Activated T-helper 1 cell treated with anti-CD3 and anti-CD28 coated beads, Interleukin-12 subunit alpha, Interleukin-12 subunit beta, Interleukin-2, Interleukin-4 antibody, amounts not matched to agents 30 ng/mL and 10 ng/mL and 1 ng/mL, durations not matched to agents 14 hours and 24 hours and 36 hours (primary cell): Measurements from ENCODE around the gene ONECUT2. TPM values are rescaled to one million over a fixed set of nuclear protein-coding genes. Genes with fewer than 3 reads are reported as not detected.
A peak's percentile ranks its signal among the peaks of the same experiment; 100 is the strongest.

Experiments used
- DNase-seq: peaks from one replicate; pipeline ENCODE4 v3.0.0; 2021; ENCODE audit warnings: low spot score
- H3K27ac Mint-ChIP-seq: one replicate; pipeline ENCODE4 v1.8.0; 2021; ENCODE audit warnings: mild to moderate bottlenecking, mixed read lengths
- H3K27me3 Mint-ChIP-seq: one replicate; pipeline ENCODE4 v1.8.0; 2022; ENCODE audit warnings: mild to moderate bottlenecking, moderate library complexity, mixed read lengths; ENCODE audit not compliant: insufficient read depth
- H3K36me3 Mint-ChIP-seq: one replicate; pipeline ENCODE4 v1.8.0; 2021; ENCODE audit warnings: low read depth, mixed read lengths
- H3K4me1 Mint-ChIP-seq: one replicate; pipeline ENCODE4 v1.8.0; 2021; ENCODE audit warnings: low read depth, mixed read lengths
- H3K4me3 Mint-ChIP-seq: one replicate; pipeline ENCODE4 v1.8.0; 2021; ENCODE audit warnings: mild to moderate bottlenecking, moderate library complexity, mixed read lengths
- H3K9me3 Mint-ChIP-seq: one replicate; pipeline ENCODE4 v1.8.0; 2021; ENCODE audit warnings: mixed read lengths
- intact Hi-C: fragments of 100-400 bp; cut with micrococcal nuclease; formaldehyde crosslinking; loops from one replicate; pipeline ENCODE4 v1.15.1; 2024
- total RNA-seq: library from RNA; stranded (reverse); gene quantifications from 2 replicates; pipeline ENCODE4 v1.2.3, GENCODE V29; 2022

The ONECUT2 gene
- total RNA-seq, 1 donor from 2014 or later: under 0.01 TPM

DNA sequence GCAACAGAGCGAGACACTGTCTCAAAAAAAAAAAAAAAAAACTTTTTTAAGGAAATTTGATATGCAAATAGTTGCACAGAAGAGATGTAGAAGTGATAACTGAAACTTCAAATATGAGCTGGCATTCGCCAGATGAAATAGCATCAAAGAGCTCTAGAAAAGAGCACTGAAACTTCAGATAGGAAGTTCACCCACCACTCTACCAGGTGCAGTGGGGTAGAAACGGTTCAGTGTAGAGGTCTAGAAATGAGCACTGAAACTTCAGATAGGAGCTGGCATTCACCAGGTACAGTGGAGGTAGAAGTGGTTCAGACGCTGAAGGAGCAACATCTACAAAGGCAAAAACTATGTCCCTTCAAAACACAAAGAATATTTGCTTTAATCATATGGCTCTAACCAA lies 9.0 kb upstream of the ONECUT2 start:
- no peak overlapping the region for H3K27ac Mint-ChIP-seq
- intact Hi-C loops: no loop called here
- peaks cover 8% of the 10 kb centered on the region for H3K9me3 Mint-ChIP-seq
- H3K4me1 Mint-ChIP-seq: no peaks in the 10 kb centered on the region
- peaks cover 49% of the 10 kb centered on the region for H3K27me3 Mint-ChIP-seq
- no peak overlapping the region for H3K4me3 Mint-ChIP-seq
- H3K36me3 Mint-ChIP-seq: no peaks in the 10 kb centered on the region
- no peak for DNase-seq

GRCh38 chr18:57427429-57428201 lies 7.6 kb upstream of the ONECUT2 start:
- Mint-ChIP-seq H3K27me3 (peaks cover 57% of the 10 kb centered on the region), H3K27ac (no peak overlapping the region), H3K9me3 (peaks cover 8% of the 10 kb centered on the region), H3K4me3 (no peak overlapping the region), H3K4me1 (no peaks in the 10 kb centered on the region), H3K36me3 (peaks cover 5% of the 10 kb centered on the region)
- intact Hi-C loops: loop anchor here (1.0 kb wide), 1 partner anchor 12 kb away; no protein-coding TSS in a partner anchor
- DNase-seq: no peak

DNA sequence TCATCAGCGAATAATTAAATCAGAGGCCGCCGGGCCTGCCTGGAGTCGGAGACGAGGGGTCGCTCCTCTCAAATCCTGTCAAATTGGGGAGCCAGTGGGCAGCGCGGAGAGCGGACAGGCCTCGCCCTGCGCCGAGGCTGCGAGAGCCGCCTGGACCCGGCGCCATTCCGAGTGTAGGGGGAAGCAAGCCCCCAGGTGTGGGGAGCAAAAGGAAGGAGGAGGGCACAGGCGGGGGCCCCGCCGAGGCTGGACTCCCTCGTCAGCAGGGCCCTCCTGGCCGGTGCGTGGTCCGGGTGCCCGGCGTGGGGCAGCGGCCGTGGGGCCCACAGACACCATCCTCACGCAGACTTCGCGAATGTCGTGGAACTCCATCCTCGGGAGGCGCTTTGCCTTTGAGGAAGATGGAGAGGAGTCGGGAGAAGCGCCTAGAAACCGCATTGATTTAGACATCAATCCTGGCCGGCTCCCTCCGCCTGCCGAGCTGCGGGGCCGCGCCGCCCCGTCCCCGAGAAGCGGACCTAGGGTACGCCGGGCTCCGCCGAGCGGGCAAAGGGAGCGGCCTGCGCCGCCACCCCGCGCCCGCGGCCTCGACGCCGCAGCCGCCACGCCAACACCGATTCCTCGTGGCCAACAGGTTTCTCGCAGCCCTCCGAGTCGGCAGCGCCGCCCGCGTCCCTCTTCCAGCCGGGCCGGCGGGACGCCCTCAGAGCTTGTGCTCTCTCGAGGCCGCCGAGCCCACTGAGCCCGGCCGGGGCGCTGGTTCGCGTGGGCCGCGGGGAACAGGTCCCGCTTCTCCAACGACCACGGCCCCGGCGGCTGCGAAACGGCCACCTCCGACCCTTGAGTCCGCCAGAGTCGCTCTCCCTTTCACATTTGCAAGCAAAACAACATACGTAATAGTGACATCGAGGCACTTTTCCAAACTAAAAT lies 6.7 kb upstream of the ONECUT2 start:
- Mint-ChIP-seq H3K36me3 (peaks cover 5% of the 10 kb centered on the region), H3K27me3 (peaks cover 62% of the 10 kb centered on the region), H3K9me3 (peaks cover 8% of the 10 kb centered on the region), H3K27ac (no peak overlapping the region), H3K4me3 (no peak overlapping the region), H3K4me1 (no peaks in the 10 kb centered on the region)
- intact Hi-C loops: no loop called here
- DNase-seq: no peak

DNA sequence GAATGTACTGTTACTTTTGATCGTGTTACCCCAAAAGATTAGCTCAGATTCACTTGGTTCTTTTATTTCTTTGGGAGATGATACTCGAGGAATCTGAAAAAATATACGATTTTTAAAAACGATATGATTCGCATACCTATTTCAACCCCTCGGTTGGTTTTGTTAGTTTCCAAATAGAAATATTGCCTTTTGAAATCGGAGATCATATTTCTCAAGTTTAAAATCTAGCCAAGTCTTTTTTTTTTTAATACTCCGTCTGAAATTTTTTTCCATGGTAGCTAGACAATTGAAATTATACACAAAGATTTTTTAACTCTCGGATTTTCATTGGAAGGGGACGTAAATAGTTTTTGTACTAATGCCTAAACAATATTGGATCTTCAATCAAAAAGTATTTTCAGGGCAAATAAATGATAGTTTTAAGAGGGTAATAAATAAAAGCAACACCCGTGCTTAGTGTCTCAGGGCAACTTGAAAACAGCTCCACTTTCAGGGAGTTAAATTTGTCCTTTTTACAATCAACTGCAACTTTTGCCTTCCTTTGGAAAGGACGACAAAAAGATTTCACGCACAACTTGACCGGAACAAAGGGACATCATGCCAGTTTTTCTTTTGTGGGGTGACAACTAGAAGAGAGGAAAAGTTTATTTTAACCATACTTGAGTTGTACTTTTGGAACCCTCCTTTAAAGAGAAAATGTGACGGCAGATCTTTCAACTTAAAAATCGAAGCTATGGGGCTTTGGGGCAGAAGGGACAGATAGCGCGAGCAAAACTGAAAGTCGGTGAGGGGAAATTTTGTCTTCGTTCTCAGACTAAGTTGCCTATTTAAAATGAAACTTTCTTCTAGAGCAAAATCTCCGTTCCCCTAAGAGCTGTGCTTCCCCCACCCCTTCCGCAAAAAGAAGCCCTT lies 5.8 kb upstream of the ONECUT2 start:
- Mint-ChIP-seq H3K27ac (peak overlapping the region; percentile 35), H3K9me3 (peaks cover 8% of the 10 kb centered on the region), H3K4me1 (no peaks in the 10 kb centered on the region), H3K4me3 (peak overlapping the region; percentile 22), H3K36me3 (peaks cover 5% of the 10 kb centered on the region), H3K27me3 (peaks cover 71% of the 10 kb centered on the region)
- intact Hi-C loops: loop anchor here (5.0 to 10.0 kb wide), 3 partner anchors 77 to 1845 kb away; partner anchors contain the start of genes ATP8B1, ST8SIA3 and TCF4
- DNase-seq: no peak

DNA sequence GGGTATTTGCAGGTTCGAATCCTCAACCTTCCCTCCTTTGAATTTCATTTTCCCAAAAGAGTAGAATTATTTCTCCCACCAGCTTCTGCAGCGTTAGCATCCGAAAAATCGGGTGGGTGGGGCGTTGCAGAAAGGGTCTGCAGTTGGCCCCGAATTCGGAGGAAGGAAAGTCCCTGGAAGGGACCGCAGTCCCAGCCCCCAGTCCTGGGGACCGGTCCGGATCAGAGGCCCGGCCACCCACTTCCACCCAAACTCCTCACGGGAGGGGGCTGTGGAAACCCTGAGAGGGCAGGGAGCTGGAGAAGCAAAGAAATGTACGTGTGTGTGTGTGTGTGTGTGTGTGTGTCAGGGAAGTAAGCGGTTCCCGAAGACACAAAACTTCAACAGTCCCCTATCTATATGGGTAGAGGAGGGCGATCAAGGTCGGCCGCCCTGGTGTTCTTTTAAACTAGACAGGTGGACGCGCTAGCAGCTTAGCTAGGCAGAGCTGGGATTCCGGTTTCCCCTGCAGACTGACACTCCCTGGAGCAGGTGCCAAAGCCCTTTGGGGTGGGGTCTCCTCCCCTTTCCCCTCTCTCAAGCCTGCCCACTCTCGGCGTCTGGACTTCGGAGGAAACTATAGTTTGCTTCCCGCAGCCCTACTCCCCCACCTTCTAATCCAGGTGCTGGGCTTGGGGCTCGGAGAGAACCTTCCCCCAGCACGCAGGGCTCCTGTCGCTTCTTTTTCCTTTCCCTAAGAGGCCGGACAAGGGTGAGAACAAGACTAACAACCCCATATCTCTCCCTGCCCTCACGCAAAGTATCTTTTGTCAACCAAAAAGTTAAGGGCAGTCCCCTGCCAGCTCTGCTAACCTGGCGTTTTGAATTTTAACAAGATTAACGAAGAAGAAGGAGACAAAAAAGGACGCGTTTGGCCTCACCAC lies 4.8 kb upstream of the ONECUT2 start:
- DNase-seq: no peak
- Mint-ChIP-seq H3K27me3 (peaks cover 67% of the 10 kb centered on the region), H3K4me1 (no peaks in the 10 kb centered on the region), H3K27ac (no peak overlapping the region), H3K4me3 (no peak overlapping the region), H3K36me3 (peaks cover 5% of the 10 kb centered on the region), H3K9me3 (peaks cover 8% of the 10 kb centered on the region)
- intact Hi-C loops: loop anchor here (5.0 to 10.0 kb wide), 3 partner anchors 78 to 1846 kb away; partner anchors contain the start of genes ATP8B1, ST8SIA3 and TCF4

- Mint-ChIP-seq H3K27ac (no peak overlapping the region), H3K4me3 (no peak overlapping the region), H3K36me3 (peaks cover 5% of the 10 kb centered on the region), H3K9me3 (peaks cover 8% of the 10 kb centered on the region), H3K4me1 (no peaks in the 10 kb centered on the region), H3K27me3 (peaks cover 69% of the 10 kb centered on the region)
- intact Hi-C loops: loop anchor here (5.0 to 10.0 kb wide), 3 partner anchors 79 to 1846 kb away; partner anchors contain the start of genes ATP8B1, ST8SIA3 and TCF4
- no peak for DNase-seq
These were observed 4.2 kb upstream of the ONECUT2 start for GRCh38 chr18:57431002-57431382.

- H3K36me3 Mint-ChIP-seq: peaks cover 5% of the 10 kb centered on the region
- no peak for DNase-seq
- H3K27ac Mint-ChIP-seq: peak overlapping the region; percentile 48
- H3K4me1 Mint-ChIP-seq: no peaks in the 10 kb centered on the region
- peaks cover 69% of the 10 kb centered on the region for H3K27me3 Mint-ChIP-seq
- H3K9me3 Mint-ChIP-seq: peaks cover 8% of the 10 kb centered on the region
- intact Hi-C loops: loop anchor here (5.0 to 10.0 kb wide), 3 partner anchors 79 to 1847 kb away; partner anchors contain the start of genes ATP8B1, ST8SIA3 and TCF4
- no peak overlapping the region for H3K4me3 Mint-ChIP-seq
These were observed 3.6 kb upstream of the ONECUT2 start for GRCh38 chr18:57431467-57432080.

- Mint-ChIP-seq H3K9me3 (peaks cover 10% of the 10 kb centered on the region), H3K4me3 (no peak overlapping the region), H3K36me3 (peaks cover 5% of the 10 kb centered on the region), H3K27me3 (peaks cover 71% of the 10 kb centered on the region), H3K27ac (no peak overlapping the region), H3K4me1 (peaks cover 5% of the 10 kb centered on the region)
- intact Hi-C loops: loop anchor here (5.0 to 10.0 kb wide), 3 partner anchors 80 to 1847 kb away; partner anchors contain the start of genes ATP8B1, ST8SIA3 and TCF4
- no peak for DNase-seq
These were observed 3.0 kb upstream of the ONECUT2 start for GRCh38 chr18:57432140-57432539.

DNA sequence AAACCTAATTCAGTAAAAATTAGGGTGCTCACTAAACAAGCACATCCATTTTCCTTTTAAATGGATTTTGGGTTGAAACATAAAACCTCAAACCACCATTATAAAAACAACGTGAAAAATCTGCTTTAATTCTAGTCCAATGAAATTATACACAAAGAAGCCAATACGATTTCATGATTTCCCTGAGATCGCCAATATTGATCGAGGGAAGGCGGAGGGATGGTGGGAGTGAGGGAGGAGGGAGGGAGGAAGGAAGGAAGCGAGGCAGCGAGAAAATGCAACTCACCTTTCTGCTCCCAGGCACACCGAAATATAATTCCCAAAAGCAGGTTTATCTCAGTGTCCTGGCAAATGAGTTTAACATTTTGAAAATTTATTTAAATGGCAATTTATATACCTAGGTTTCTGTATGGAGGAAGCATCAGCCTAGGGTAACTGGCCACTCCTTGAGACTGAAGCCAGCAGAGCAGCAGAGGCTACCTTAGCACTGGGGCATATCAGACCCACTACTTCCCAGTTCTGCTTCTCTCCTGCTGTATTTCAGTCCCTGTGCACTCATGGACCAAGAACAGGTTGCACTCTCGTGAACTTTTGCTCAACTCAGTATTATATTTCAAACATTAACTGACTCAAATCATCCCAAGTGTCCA lies 2.3 kb upstream of the ONECUT2 start:
- H3K27ac Mint-ChIP-seq: peak overlapping the region; percentile 43
- no peak for DNase-seq
- peaks cover 9% of the 10 kb centered on the region for H3K4me1 Mint-ChIP-seq
- intact Hi-C loops: loop anchor here (5.0 to 10.0 kb wide), 3 partner anchors 81 to 1848 kb away; partner anchors contain the start of genes ATP8B1, ST8SIA3 and TCF4
- H3K36me3 Mint-ChIP-seq: peaks cover 5% of the 10 kb centered on the region
- H3K9me3 Mint-ChIP-seq: peaks cover 13% of the 10 kb centered on the region
- H3K27me3 Mint-ChIP-seq: peaks cover 73% of the 10 kb centered on the region
- H3K4me3 Mint-ChIP-seq: no peak overlapping the region

DNA sequence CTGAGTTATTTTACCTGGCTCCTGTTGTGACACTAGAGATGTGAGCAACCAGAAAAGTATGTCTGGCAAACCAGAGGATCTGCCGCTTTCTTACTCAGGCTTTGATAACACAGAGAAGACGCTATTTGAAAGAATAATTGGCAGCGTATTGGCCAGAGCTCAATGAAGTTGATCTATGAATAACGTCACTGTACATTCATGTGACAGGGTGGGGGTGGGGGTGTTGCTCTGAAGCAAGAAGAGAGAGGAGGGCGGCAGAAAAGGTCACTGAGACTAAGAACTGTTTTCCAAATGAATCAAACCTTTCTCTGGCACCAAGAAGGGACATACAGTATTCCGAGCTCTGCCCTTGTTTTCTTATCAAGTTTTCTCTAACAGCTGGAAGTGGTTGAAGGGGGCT lies 1.7 kb upstream of the ONECUT2 start:
- peaks cover 78% of the 10 kb centered on the region for H3K27me3 Mint-ChIP-seq
- no peak for DNase-seq
- intact Hi-C loops: loop anchor here (5.0 to 10.0 kb wide), 3 partner anchors 81 to 1849 kb away; partner anchors contain the start of genes ATP8B1, ST8SIA3 and TCF4
- H3K9me3 Mint-ChIP-seq: peaks cover 13% of the 10 kb centered on the region
- peak overlapping the region; percentile 43 for H3K27ac Mint-ChIP-seq
- no peak overlapping the region for H3K4me3 Mint-ChIP-seq
- H3K4me1 Mint-ChIP-seq: peaks cover 9% of the 10 kb centered on the region
- peaks cover 5% of the 10 kb centered on the region for H3K36me3 Mint-ChIP-seq
